ENCODE data around the gene SMC5.
"Not testable (repeated sequence)": the region's sequence is repeated elsewhere in the genome, so short reads cannot be mapped to it uniquely, and the experiment has no call there.

SMC5 gene

DNA sequence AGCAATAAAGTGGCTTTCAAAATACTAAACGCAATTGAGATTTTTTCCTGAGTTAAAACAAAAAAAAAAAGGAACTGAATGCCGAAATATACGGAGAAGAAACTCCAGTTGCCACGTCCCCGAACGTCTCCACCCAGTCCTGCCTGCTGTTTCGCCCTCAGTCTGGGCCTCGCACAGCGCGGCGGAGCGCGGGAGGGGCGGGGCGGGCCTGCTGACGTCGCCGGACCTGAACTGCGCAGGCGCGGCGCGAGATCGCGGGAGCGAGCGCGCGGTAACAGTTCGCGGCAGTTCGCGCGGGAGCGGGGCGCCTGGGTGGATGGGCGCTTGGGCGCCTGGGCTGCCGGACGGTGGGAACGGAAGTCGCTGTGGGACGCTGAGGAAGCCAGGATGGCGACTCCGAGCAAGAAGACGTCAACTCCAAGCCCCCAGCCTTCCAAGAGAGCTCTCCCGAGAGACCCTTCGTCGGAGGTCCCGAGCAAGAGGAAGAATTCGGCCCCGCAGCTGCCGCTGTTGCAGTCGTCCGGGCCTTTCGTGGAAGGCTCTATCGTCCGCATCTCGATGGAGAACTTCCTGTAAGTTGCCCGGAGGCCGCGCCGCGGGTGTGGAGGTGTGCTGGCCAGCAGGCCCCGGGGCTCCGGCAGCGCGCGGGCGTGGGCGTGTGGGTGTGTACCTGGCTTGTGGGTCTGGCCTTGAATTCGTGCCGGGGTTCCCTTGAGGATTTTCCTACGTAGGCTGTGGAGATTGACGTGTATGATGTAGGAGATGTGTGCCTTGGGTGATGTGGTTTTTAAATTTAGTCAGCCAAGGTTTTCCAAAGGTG is at the start of gene SMC5:
Gene SMC5, plus strand, starts transcription at position 287 of the 820 bp plus-strand sequence. Its CDS starts 101 bp downstream, at position 388.
- peak; percentile 87 for DNase-seq

GRCh38 chr9:70217029-70217428 is 41.7 kb upstream of the SMC5 start:
- no peak for DNase-seq

GRCh38 chr9:70218767-70219166 is 40.0 kb upstream of the SMC5 start:
- no peak for DNase-seq

DNA sequence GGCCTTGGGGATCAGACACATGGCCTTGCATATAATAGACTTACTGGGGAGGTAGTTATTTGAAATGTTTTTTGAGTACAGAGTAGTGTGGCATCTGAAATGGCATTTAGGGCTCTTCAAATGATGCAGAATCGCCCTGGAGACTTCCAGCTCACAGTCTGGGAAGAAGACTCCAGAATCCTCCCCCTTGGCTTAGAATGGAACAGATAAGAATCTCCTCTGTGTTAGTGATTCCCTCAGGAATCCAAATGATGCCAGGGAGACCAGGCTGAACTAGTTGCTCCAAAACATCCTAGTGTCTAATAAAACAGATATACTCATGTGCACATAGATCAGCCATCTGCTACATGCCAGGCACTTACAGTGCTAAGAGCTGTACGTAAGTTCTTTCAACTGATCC is 38.6 kb upstream of the SMC5 start:
- no peak for DNase-seq

DNA sequence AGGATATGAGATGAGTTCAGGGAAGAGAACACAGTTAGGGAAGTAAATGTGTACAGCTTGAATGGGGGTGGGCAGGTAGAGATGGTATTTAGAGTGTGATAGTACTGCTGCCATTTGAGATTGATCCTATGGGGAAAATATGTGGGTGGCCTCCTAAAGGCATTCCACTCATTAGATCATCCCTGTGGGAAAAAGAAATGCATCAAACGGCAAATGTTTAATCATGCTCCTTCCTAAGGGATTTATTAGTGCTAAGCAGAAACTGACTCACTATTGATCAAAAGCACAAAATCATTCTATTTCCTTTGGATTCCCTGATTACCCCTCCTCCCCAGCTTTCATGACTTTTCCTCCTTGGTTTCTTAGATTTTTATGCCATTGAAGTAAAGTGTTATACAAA is 36.4 kb upstream of the SMC5 start:
- DNase-seq: no peak

DNA sequence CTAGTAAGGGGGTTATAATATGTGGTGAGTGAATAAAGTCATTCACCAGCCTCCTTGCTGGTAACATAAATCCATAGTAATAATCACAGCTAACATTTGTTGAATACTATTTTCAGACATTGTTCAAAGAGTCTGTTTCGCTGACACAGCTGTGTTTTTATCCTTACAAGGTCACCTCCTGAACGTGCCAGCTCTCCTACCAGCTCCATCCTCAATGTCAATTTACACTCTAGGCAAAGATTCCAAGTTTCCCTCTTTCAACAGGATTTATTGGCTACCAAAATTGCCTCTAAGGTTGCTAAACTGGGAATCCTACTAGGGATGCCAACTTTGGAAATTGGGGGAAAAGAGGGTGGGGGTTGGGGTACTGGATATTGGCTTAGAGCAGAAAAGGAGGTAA is 30.7 kb upstream of the SMC5 start:
- no peak for DNase-seq

- DNase-seq: no peak
Measured at GRCh38 chr9:70228611-70229010, 30.2 kb upstream of the SMC5 start.

GRCh38 chr9:70229026-70229425 is 29.8 kb upstream of the SMC5 start:
- no peak for DNase-seq

- DNase-seq: no peak
Measured at GRCh38 chr9:70229579-70229978, 29.2 kb upstream of the SMC5 start.

- DNase-seq: no peak
Measured at GRCh38 chr9:70232476-70232875, 26.3 kb upstream of the SMC5 start.

- DNase-seq: not testable (repeated sequence)
Measured at GRCh38 chr9:70234208-70234607, 24.6 kb upstream of the SMC5 start.

DNA sequence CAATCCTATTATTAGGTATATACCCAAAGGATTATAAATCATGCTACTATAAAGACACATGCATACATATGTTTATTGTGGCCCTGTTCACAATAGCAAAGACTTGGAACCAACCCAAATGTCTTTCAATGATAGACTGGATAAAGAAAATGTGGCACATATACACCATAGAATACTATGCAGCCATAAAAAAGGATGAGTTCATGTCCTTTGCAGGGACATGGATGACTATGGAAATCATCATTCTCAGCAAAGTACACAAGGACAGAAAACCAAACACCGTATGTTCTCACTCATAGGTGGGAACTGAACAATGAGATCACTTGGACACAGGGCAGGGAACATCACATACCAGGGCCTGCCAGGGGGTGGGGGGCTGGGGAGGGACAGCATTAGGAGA is 12.8 kb upstream of the SMC5 start:
- not testable (repeated sequence) for DNase-seq

DNA sequence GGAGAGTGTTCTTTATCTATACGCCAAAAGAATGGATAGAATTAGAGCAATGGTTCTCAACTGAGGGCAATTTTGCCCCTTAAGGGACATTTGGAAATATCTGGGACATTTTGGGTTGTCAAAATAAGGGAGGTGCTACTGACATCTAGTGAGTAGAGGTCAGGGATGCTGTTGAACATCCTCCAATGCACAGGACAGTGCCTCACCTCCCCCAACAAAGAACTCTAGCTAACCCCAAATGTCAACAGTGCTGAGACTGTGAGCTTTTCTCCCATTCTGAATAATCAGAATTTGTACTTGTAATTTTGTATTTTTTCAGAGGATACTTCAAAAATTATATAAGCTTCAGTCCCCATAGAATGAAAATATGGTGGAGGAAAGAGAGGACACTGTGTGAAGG is 8.6 kb upstream of the SMC5 start:
- no peak for DNase-seq

DNA sequence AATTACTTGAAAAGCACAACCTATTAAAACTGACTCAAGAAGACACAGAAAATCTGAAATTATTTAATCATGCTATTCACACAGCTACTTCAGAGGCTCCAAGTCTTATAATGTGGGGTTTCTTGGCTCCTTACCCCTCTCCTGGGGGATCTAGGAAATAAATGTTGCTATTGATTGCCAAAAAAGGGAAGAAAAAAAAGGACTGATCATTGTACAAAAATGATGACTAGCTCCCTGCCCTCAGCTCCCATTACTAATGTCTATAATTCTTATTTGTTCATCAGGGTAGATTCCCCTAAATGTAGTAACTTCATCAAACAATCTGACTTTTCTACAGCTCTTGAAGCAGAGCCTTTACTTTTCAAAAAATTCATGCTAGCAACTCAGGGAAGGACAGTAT is 3.3 kb upstream of the SMC5 start:
- DNase-seq: no peak

- no peak for DNase-seq
Measured at GRCh38 chr9:70256123-70256551, 2.6 kb upstream of the SMC5 start.

- no peak for DNase-seq
Measured at GRCh38 chr9:70257502-70257901, 1.3 kb upstream of the SMC5 start.

GRCh38 chr9:70257991-70258691 is 637 bp upstream of the SMC5 start:
- peak; percentile 37 for DNase-seq

DNA sequence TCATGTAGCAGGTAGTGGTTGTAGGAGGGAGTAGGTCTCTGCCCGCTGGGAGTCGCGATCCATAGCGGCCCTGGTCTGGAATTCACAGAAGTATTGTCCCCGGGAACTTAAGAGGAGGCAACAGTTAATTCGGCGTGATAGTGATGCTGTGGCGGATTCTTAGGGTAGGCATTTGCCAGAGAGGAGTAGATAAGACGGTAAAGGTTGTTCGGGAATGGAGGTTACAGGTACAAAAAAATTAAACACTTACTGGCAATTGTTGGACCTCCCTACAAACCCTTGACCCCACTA is 679 bp downstream of the SMC5 start:
- no peak for DNase-seq

GRCh38 chr9:70260007-70260443 is 1.2 kb downstream of the SMC5 start:
- DNase-seq: no peak

GRCh38 chr9:70260606-70261005 is 1.8 kb downstream of the SMC5 start:
- DNase-seq: no peak

DNA sequence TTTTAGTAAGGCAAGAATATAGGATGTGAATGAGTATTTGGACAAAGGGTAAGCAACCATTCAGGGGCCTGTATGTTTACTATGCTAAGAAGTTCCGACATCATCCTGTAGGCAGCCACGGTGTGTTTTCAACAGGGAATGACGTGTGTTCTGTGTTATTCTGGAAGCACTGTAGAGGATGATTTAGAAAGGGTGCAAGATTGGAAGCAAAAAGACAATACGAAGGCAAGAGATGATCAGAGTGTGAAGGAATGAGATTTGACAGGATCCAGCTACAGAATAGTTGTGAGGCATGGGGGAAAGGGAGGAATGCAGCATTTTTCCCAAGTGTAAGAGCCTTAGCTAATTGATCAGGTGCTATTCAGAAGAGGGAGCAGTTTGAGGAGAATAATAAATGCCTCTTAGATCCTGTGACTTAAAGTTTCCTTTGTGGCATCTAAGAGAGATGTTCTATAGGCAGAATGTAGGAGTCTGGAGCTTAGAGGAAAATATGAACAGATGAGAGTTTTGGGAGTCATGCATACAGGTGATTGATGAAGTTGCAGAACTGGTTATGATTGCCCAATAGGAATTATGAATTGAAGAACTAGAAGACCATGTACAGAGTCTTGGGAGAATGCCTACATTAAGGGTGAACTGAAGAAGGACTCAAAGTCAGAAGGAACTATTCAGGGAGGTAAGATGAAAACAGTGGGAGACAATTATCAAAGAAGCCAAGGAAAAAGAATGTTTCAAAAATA is 2.5 kb downstream of the SMC5 start:
- DNase-seq: no peak

DNA sequence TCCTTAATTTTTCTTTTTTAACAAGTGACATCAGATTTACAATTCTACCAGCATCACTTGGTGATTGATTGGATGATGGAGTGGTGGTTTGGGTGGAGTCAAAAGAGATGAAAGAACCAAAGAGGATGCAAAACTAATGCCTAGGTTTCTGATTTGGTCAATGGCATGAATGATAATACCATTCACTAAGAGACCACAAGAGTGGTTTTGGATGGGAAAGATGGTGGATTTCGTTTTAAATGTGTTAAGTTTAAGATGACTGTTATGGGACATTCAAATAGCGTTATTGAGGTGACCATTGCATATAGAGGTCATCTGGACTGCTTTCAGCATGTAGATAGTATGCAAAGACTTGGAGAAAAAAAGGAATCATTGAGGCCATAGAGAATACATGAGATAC is 3.6 kb downstream of the SMC5 start:
- no peak for DNase-seq

DNA sequence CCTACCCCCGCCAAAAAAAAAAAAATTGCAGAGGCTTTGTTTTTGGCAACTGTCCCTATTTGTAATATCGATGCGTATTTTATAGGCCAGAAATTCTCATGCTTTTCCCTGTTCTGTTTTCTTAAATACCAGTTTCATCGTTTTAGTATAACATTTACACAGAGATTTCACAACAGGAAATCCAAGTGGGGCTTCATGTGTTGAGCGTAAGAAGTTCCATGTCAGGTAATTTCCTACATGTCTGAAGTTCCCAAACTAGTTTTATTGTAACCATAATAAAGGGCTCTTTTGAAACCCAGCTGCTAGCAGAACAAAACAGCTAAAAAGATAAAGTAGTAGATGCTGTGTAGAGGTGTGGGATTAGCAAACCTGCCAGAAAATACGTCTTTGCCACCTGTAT is 4.2 kb downstream of the SMC5 start:
- DNase-seq: no peak

GRCh38 chr9:70263421-70263820 is 4.6 kb downstream of the SMC5 start:
- no peak for DNase-seq

All from stimulated activated CD4-positive, alpha-beta T cell treated with anti-CD3 and anti-CD28 coated beads, Interleukin-4, amount 100 ng/mL, for 24 hours (primary cell).